ENCODE measurements around the gene MRPL37. TPM values are rescaled to one million over a fixed set of nuclear protein-coding genes. Genes with fewer than 3 reads are reported as not detected.
"Not testable (repeated sequence)": the region's sequence is repeated elsewhere in the genome, so short reads cannot be mapped to it uniquely, and the experiment has no call there.

MRPL37 gene
- total and polyA plus RNA-seq, 9 donors = 36.2 to 86.6 (median 47.9) TPM

DNA sequence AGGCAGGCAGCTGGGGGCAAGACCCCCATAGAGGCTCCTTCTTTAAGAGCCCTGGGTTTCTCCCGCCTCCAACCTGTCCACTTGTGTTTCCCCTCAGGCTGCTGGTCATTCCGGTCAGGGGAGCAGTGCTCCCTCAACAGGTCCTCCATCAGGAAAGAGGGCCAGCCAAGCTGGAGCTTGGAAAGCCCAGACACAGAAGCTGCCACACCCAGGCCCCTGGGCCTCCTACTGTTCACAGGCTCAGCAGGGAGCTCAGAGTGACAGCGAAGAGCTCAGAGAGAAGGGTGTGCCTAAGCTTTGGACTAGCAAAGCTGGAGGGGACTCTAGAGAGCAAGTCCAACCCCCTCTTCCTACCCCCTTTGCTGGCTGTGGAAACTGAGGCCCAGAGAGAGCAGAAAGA is 36.9 kb upstream of the MRPL37 start:
- no peaks in the 10 kb centered on the region for H3K27me3 ChIP-seq
- intact Hi-C loops (cut with DNase I) = no loop called here
- TF ChIP-seq, protein P1, sequence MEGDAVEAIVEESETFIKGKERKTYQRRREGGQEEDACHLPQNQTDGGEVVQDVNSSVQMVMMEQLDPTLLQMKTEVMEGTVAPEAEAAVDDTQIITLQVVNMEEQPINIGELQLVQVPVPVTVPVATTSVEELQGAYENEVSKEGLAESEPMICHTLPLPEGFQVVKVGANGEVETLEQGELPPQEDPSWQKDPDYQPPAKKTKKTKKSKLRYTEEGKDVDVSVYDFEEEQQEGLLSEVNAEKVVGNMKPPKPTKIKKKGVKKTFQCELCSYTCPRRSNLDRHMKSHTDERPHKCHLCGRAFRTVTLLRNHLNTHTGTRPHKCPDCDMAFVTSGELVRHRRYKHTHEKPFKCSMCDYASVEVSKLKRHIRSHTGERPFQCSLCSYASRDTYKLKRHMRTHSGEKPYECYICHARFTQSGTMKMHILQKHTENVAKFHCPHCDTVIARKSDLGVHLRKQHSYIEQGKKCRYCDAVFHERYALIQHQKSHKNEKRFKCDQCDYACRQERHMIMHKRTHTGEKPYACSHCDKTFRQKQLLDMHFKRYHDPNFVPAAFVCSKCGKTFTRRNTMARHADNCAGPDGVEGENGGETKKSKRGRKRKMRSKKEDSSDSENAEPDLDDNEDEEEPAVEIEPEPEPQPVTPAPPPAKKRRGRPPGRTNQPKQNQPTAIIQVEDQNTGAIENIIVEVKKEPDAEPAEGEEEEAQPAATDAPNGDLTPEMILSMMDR (IDR thresholded peaks at IDR 0.05) = no peak
- TF ChIP-seq POLR2A (IDR thresholded peaks at IDR 0.05) (no peak), EP300 (IDR thresholded peaks at IDR 0.05) (no peak)
- H3K36me3 ChIP-seq = no peaks in the 10 kb centered on the region
- H3K9me3 ChIP-seq = no peaks in the 10 kb centered on the region
- H3K27ac ChIP-seq = no peak overlapping the region
- 89 to 90% (median 89%) methylated on average over 3 of the region's 3 CpGs for WGBS, 3 donors
- DNase-seq = no peak
- no peaks in the 10 kb centered on the region for H3K4me1 ChIP-seq (ENCODE audit: insufficient read depth)
- H3K4me3 ChIP-seq = no peak overlapping the region

GRCh38 chr1:54163573-54163972 is 36.4 kb upstream of the MRPL37 start:
- intact Hi-C loops (cut with DNase I) = no loop called here

DNA sequence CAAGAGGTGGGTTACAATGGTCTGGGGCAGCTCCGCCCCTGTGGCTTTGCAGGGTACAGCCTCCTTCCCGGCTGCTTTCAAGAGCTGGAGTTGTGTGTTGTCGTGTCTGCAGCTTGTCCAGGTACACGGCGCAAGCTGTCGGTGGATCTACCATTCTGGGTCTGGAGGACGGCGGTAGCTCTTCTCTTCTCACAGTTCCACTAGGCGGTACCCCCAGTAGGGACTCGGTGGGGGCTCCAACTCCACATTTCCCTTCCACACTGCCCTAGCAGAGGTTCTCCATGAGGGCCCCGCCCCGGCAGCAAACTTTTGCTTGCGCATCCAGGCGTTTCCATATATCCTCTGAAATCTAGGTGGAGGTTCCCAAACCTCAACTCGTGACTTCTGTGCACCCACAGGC is 34.8 kb upstream of the MRPL37 start:
- no peak overlapping the region for H3K4me3 ChIP-seq
- TF ChIP-seq EP300 (IDR thresholded peaks at IDR 0.05) = no peak
- TF ChIP-seq, protein P1 (IDR thresholded peaks at IDR 0.05) = no peak
- no peak for TF ChIP-seq POLR2A (IDR thresholded peaks at IDR 0.05)
- no peak overlapping the region for H3K27ac ChIP-seq
- no peaks in the 10 kb centered on the region for H3K36me3 ChIP-seq
- intact Hi-C loops (cut with DNase I) = no loop called here
- DNase-seq = peak in 1 of 5 donors; percentile 21
- no peaks in the 10 kb centered on the region for H3K9me3 ChIP-seq
- no peaks in the 10 kb centered on the region for H3K27me3 ChIP-seq
- H3K4me1 ChIP-seq (ENCODE audit: insufficient read depth) = no peaks in the 10 kb centered on the region
- WGBS, 3 donors = 94 to 96% (median 96%) methylated on average over 15 of the region's 15 CpGs

More at GRCh38 chr1:54163573-54163972, 36.4 kb upstream of the MRPL37 start:
- H3K9me3 ChIP-seq = no peaks in the 10 kb centered on the region
- H3K27ac ChIP-seq = no peak overlapping the region
- H3K36me3 ChIP-seq = no peaks in the 10 kb centered on the region
- H3K27me3 ChIP-seq = no peaks in the 10 kb centered on the region
- H3K4me3 ChIP-seq = no peak overlapping the region
- TF ChIP-seq, protein P1 (IDR thresholded peaks at IDR 0.05) = no peak
- TF ChIP-seq EP300 (IDR thresholded peaks at IDR 0.05) (no peak), POLR2A (IDR thresholded peaks at IDR 0.05) (no peak)
- H3K4me1 ChIP-seq (ENCODE audit: insufficient read depth) = no peaks in the 10 kb centered on the region
- 72 to 82% (median 80%) methylated on average over 5 of the region's 5 CpGs for WGBS, 3 donors
- no peak for DNase-seq

DNA sequence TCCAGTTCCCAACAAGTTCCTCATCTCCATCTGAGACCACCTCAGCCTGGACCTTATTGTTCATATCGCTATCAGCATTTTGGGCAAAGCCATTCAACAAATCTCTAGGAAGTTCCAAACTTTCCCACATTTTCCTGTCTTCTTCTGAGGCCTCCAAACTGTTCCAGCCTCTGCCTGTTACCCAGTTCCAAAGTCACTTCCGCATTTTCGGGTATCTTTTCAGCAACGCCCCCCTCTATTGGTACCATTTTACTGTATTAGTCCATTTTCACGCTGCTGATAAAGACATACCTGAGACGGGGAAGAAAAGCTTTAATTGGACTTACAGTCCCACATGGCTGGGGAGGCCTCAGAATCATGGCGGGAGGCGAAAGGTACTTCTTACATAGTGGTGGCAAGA is 33.6 kb upstream of the MRPL37 start:
- H3K9me3 ChIP-seq; H3K4me1 ChIP-seq (ENCODE audit: insufficient read depth); intact Hi-C loops (cut with DNase I); H3K27me3 ChIP-seq; H3K27ac ChIP-seq; H3K4me3 ChIP-seq; H3K36me3 ChIP-seq; DNase-seq: not testable (repeated sequence)
- 89 to 93% (median 90%) methylated on average over 8 of the region's 8 CpGs for WGBS, 3 donors

- Histone ChIP-seq H3K27me3 (no peaks in the 10 kb centered on the region), H3K27ac (no peak overlapping the region), H3K36me3 (no peaks in the 10 kb centered on the region), H3K9me3 (no peaks in the 10 kb centered on the region), H3K4me3 (no peak overlapping the region), H3K4me1 (ENCODE audit: insufficient read depth) (no peaks in the 10 kb centered on the region)
- intact Hi-C loops (cut with DNase I) = no loop called here
- peak in 1 of 5 donors; percentile 8 for DNase-seq
- TF ChIP-seq, protein P1 (IDR thresholded peaks at IDR 0.05) = no peak
- no peak for TF ChIP-seq EP300 (IDR thresholded peaks at IDR 0.05)
- TF ChIP-seq POLR2A (IDR thresholded peaks at IDR 0.05) = no peak
- 86 to 89% (median 87%) methylated on average over 9 of the region's 9 CpGs for WGBS, 3 donors
Measured at GRCh38 chr1:54167422-54168139, 32.4 kb upstream of the MRPL37 start.

Measured in ovary (tissue), 9 donors.